Head of caudate nucleus (tissue), 42 donors: ENCODE measurements around the gene B3GNT2.
A peak's percentile ranks its signal among the peaks of the same experiment; 100 is the strongest.
"Not testable (repeated sequence)": the region's sequence is repeated elsewhere in the genome, so short reads cannot be mapped to it uniquely, and the experiment has no call there.

Experiments
- DNase-seq, 42 donors: peaks; one replicate each; pipeline versions ENCODE4 v3.0.0 to v3.0.0-alpha.2; 2020 to 2021; ENCODE audit warnings: mixed read lengths in 7 of 42
- intact Hi-C: fragments of 100-400 bp; cut with DNase I; formaldehyde crosslinking; loops from one replicate; pipeline ENCODE4 v1.15.0; 2022

B3GNT2 gene

DNA sequence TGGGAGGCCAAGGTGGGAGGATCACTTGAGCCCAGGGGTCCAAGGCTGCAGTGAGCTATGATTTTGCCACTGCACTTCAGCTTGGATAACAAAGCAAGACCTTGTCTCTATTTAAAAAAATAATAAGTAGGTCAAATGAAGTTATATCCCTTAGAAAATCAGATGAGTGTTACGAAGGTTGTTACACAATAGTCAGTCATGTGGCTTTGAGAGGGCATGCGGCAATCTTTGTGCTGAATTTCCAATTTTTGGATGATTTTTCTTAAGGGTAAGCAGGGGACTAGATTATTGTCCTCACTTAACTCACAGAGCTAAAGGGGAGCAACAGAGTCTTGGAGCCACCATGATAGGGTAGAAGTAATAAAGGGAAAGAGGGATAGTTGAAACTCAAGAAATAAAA is 71.8 kb downstream of the B3GNT2 start:
- no peak for DNase-seq
- intact Hi-C loops = no loop called here

DNA sequence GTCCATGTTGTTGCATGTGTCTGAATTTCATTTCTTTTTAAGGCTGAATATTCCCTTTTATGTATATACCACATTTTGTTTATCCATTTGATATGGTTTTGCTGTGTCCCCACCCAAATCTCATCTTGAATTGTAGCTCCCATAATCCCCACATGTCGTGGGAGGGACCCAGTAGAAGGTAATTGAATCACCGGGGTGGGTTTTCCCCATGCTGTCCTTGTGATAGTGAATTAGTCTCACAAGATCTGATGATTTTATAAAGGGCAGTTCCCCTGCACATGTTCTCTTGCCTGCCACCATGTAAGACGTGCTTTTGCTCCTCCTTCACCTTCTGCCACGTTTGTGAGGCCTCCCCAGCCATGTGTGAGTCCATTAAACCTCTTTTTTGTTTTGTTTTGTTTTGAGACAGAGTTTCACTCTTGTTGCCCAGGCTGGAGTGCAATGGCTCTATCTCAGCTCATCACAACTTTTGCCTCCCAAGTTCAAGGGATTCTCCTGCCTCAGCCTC is 72.8 kb downstream of the B3GNT2 start:
- intact Hi-C loops, DNase-seq: not testable (repeated sequence)

DNA sequence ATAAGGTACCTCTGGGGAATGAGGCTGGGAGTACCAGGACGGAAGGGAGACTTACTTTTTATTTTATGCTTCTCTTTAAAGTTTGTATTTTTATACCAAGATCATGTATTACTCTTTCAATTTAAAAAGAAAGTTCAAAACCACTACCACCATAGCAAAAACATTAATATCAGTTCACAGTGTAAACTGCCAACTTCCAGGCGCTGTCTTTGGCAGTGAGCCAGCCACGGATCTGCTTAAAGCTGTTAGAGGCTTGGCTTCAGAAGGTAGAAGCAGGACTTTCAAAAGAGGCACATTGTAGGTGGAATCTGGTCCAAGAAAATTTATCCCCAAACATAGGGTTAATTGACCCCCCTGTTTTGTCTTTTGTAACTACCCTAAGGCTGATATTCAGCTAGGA is 74.8 kb downstream of the B3GNT2 start:
- DNase-seq = peak in 4 of 42 donors; percentile 31 to 59 (median 42)
- intact Hi-C loops = no loop called here
